Measurements from ENCODE around the gene STK32A.

DNA sequence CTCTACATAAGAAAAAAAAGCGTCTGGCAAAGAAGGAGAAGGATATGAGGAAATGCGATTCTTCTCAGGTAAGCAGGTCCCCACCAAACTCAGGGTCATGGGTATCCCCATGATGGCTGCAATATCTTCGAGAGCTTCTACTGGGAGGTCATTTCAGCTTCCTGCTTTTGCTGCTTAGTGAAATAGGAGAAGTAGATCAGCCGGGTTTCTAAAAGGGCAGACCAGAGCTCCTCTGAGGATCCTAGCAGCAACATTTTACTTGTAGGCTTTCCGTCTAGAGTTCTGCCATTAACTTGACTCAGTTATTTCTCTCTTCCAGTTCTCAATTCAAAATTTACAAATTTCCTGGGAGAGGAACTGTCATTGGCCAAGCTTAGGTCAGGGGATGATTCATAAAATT lies 140.3 kb downstream of the STK32A start:
- TF ChIP-seq, protein P1, sequence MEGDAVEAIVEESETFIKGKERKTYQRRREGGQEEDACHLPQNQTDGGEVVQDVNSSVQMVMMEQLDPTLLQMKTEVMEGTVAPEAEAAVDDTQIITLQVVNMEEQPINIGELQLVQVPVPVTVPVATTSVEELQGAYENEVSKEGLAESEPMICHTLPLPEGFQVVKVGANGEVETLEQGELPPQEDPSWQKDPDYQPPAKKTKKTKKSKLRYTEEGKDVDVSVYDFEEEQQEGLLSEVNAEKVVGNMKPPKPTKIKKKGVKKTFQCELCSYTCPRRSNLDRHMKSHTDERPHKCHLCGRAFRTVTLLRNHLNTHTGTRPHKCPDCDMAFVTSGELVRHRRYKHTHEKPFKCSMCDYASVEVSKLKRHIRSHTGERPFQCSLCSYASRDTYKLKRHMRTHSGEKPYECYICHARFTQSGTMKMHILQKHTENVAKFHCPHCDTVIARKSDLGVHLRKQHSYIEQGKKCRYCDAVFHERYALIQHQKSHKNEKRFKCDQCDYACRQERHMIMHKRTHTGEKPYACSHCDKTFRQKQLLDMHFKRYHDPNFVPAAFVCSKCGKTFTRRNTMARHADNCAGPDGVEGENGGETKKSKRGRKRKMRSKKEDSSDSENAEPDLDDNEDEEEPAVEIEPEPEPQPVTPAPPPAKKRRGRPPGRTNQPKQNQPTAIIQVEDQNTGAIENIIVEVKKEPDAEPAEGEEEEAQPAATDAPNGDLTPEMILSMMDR (conservative IDR thresholded peaks at IDR 0.05): no peak
- no peak for TF ChIP-seq ZFX (IDR thresholded peaks at IDR 0.05)

All from C4-2B (cell line).